Measurements from ENCODE around the gene GATD1. TPM values are rescaled to one million over a fixed set of nuclear protein-coding genes. Genes with fewer than 3 reads are reported as not detected.
A peak's percentile ranks its signal among the peaks of the same experiment; 100 is the strongest.

GATD1 gene
- total RNA-seq, 1 experiment from 2014 or later = 88.7 TPM

GRCh38 chr11:783581-784015 is 6.3 kb upstream of the GATD1 start (continued):
- TF ChIP-seq EZH2 (IDR thresholded peaks at IDR 0.05) = no peak
- TF ChIP-seq POLR2A (IDR thresholded peaks at IDR 0.05; ENCODE audit: borderline replicate concordance, extremely low read depth, insufficient read depth, insufficient read length) = no peak
- TF ChIP-seq ELF1 (IDR thresholded peaks at IDR 0.05; ENCODE audit: borderline replicate concordance, low read depth) = no peak

GRCh38 chr11:782264-783174 is 5.2 kb upstream of the GATD1 start:
- ATAC-seq (no peak), DNase-seq (ENCODE audit: low read depth, low spot score) (no peak)
- no TSS peak for BruUV-seq (replicated peaks)
- Histone ChIP-seq H3K4me1 (ENCODE audit: control insufficient read depth in 1 of 2, insufficient read depth in 2 of 2, low read length in 2 of 2) (peaks cover 21 to 35% of the 10 kb centered on the region in 2 experiments), H3K9me3 (ENCODE audit: control insufficient read depth in 1 of 2, insufficient read depth in 1 of 2, low read depth in 1 of 2, low read length in 2 of 2) (no peaks in the 10 kb centered on the region), H3K9me2 (ENCODE audit: insufficient read depth) (no peaks in the 10 kb centered on the region), H3K9ac (ENCODE audit: low read length) (peak overlapping the region; percentile 25; the same call in 1 of the 2 replicates), H3K27me3 (ENCODE audit: insufficient read depth, low read length) (no peaks in the 10 kb centered on the region), H3K79me2 (ENCODE audit: insufficient read depth, low read length) (peaks cover 31% of the 10 kb centered on the region; the same call in 1 of the 2 replicates), H3K4me2 (ENCODE audit: low read length) (peak overlapping the region; percentile 57), H3K4me3 (replicated peaks in 1 of 2; ENCODE audit: low read depth in 1 of 2, low read length in 2 of 2) (no peak overlapping the region), H3K27ac (ENCODE audit: low read depth, low read length) (peak overlapping the region; percentile 45), H3K36me3 (ENCODE audit: control insufficient read depth in 1 of 2, insufficient read depth in 2 of 2, low read length in 2 of 2) (no peaks in the 10 kb centered on the region), H2AFZ (ENCODE audit: low read depth, low read length, poor library complexity, severe bottlenecking) (no peak overlapping the region), H4K20me1 (ENCODE audit: insufficient read depth) (no peaks in the 10 kb centered on the region)
- TF ChIP-seq POLR2A (IDR thresholded peaks at IDR 0.05; ENCODE audit: borderline replicate concordance, extremely low read depth, insufficient read depth, insufficient read length) (peak; percentile 17), JUND (IDR thresholded peaks at IDR 0.05) (no peak), SRF (IDR thresholded peaks at IDR 0.05; ENCODE audit: low read depth) (no peak), POLR2AphosphoS5 (IDR thresholded peaks at IDR 0.05; ENCODE audit: low read depth, low read length) (peak; percentile 17; the same call in 1 of the 2 replicates), ELF1 (IDR thresholded peaks at IDR 0.05; ENCODE audit: borderline replicate concordance, low read depth) (no peak), SP1 (IDR thresholded peaks at IDR 0.05; ENCODE audit: low read depth) (no peak), ZBTB33 (IDR thresholded peaks at IDR 0.05; ENCODE audit: extremely low read depth, insufficient replicate concordance, low read length) (no peak), EGR1 (IDR thresholded peaks at IDR 0.05; ENCODE audit: low read depth) (no peak), MAX (IDR thresholded peaks at IDR 0.05) (no peak)
- ChIA-PET RAD21 (ENCODE audit: low non-redundant PET in 1 of 2, low total read pairs in 2 of 2, uncharacterized antibody in 2 of 2, unreplicated experiment in 2 of 2) (no interaction called here), POLR2A (interaction anchor here (1.1 kb wide), 1 partner anchor 19 kb away, joined by 5 read pairs; no protein-coding TSS in a partner anchor), CTCF (interaction anchor here (1.1 to 1.9 kb wide), 4 partner anchors 13 to 87 kb away, joined by 3 to 6 read pairs (median 5); partner anchors contain the start of gene TMEM80)
- intact Hi-C loops (cut with micrococcal nuclease) = no loop called here
